ENCODE data around the gene PARD3B. TPM values are rescaled to one million over a fixed set of nuclear protein-coding genes. Genes with fewer than 3 reads are reported as not detected.

Gene PARD3B
- total RNA-seq, 1 donor from 2014 or later: 12.3 TPM

GRCh38 chr2:205193125-205193835 lies 648.0 kb downstream of the PARD3B start:
- no peak overlapping the region for H3K4me3 ChIP-seq
- H3K27me3 ChIP-seq: no peaks in the 10 kb centered on the region
- no peaks in the 10 kb centered on the region for H3K36me3 ChIP-seq
- TF ChIP-seq POLR2AphosphoS5 (IDR thresholded peaks at IDR 0.05; ENCODE audit: insufficient read depth in 1 of 2, low read depth in 1 of 2): no peak
- TF ChIP-seq POLR2A (IDR thresholded peaks at IDR 0.05): no peak
- TF ChIP-seq CTCF (IDR thresholded peaks at IDR 0.05): no peak
- H3K9me3 ChIP-seq: no peaks in the 10 kb centered on the region
- DNase-seq (ENCODE audit: extremely low spot score in 2 of 2): no peak
- H3K27ac ChIP-seq: no peak overlapping the region
- intact Hi-C loops (cut with DNase I): no loop called here
- H3K4me1 ChIP-seq: peaks cover 5% of the 10 kb centered on the region

DNA sequence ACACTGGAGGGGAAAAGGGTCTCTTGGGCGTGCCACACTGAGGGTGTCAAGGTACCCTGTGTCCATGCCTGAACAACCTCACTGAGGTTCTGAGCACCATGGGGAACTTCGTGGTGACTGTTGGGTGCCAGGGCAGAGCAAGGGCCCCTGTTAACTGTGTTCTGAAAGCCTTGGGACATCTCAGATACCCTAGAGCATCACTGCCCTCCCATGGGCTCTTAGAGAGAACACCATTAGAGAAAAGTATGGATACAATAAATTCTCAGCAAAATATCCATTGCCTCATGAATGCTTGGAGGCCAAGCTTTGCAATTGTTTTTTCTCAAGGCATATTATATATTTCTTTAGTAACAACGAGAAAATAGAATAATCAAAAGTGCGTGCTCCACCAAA lies 648.6 kb downstream of the PARD3B start:
- intact Hi-C loops (cut with DNase I): no loop called here
- no peak for TF ChIP-seq POLR2A (IDR thresholded peaks at IDR 0.05)
- no peak for TF ChIP-seq CTCF (IDR thresholded peaks at IDR 0.05)
- TF ChIP-seq POLR2AphosphoS5 (IDR thresholded peaks at IDR 0.05; ENCODE audit: insufficient read depth in 1 of 2, low read depth in 1 of 2): no peak
- H3K4me1 ChIP-seq: peaks cover 5% of the 10 kb centered on the region
- no peaks in the 10 kb centered on the region for H3K9me3 ChIP-seq
- H3K4me3 ChIP-seq: no peak overlapping the region
- H3K27me3 ChIP-seq: no peaks in the 10 kb centered on the region
- no peaks in the 10 kb centered on the region for H3K36me3 ChIP-seq
- no peak overlapping the region for H3K27ac ChIP-seq
- no peak for DNase-seq (ENCODE audit: extremely low spot score in 2 of 2)

DNA sequence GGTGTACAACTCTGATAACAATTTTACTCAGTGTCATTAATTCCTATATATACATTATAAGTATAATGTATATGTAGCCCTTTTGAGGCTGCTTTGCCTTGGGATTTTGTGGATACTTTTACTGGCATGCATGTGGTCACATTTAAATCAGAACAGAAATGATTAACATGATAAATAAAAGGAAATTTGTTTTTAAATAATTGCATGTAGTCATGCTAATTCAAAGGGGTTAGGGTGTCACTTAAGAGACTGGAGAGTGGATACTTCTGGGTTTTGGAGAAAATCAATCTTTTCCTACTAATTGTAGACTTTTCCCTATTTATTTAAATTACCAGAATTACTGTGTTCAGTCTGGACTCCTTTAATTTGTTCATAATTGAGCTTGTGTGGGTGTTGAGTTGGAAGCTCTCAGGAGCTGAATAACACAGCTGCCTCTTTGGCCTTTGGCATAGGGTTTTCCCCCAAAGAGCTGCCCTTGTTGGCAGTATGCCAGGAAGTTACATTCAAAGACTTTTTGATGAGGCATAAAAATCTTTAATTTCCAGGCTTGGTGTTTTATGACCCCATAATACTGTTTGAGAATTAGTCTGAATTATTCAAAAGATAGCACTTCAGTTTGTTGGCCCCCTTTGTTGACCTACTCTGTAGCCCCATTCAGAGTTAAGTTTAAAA lies 652.3 kb downstream of the PARD3B start:
- Histone ChIP-seq H3K36me3 (no peaks in the 10 kb centered on the region), H3K9me3 (no peaks in the 10 kb centered on the region), H3K4me3 (no peak overlapping the region), H3K4me1 (peaks cover 5% of the 10 kb centered on the region), H3K27me3 (no peaks in the 10 kb centered on the region), H3K27ac (no peak overlapping the region)
- TF ChIP-seq CTCF (IDR thresholded peaks at IDR 0.05): no peak
- no peak for TF ChIP-seq POLR2A (IDR thresholded peaks at IDR 0.05)
- TF ChIP-seq POLR2AphosphoS5 (IDR thresholded peaks at IDR 0.05; ENCODE audit: insufficient read depth in 1 of 2, low read depth in 1 of 2): no peak
- intact Hi-C loops (cut with DNase I): no loop called here
- no peak for DNase-seq (ENCODE audit: extremely low spot score in 2 of 2)

DNA sequence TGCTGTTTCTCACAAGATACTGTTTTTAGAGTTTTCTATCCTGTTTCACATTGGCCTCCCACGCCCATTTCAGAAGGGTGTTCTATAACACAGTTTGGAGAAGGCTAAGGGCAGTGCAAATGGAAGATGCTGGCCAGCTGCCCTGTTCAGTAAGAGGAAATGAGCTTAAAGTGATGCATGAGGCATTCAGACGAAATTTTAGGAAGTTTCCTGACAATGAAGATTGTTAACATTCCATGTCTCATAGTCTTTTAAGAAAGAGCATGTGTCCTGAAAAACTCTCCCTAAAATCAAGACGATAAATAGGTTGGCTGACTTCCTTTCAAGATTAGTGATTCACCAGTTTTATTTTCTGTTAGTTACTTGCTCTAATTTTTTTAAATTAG lies 652.9 kb downstream of the PARD3B start:
- Histone ChIP-seq H3K4me1 (peaks cover 5% of the 10 kb centered on the region), H3K27me3 (no peaks in the 10 kb centered on the region), H3K36me3 (no peaks in the 10 kb centered on the region), H3K9me3 (no peaks in the 10 kb centered on the region), H3K27ac (no peak overlapping the region), H3K4me3 (no peak overlapping the region)
- no peak for TF ChIP-seq CTCF (IDR thresholded peaks at IDR 0.05)
- TF ChIP-seq POLR2A (IDR thresholded peaks at IDR 0.05): no peak
- peak in 1 of 2 donors; percentile 10 for TF ChIP-seq POLR2AphosphoS5 (IDR thresholded peaks at IDR 0.05; ENCODE audit: insufficient read depth in 1 of 2, low read depth in 1 of 2)
- intact Hi-C loops (cut with DNase I): no loop called here
- no peak for DNase-seq (ENCODE audit: extremely low spot score in 2 of 2)
